CD14-positive monocyte (primary cell): Measurements from ENCODE around the gene ETV1. TPM values are rescaled to one million over a fixed set of nuclear protein-coding genes. Genes with fewer than 3 reads are reported as not detected.

Source experiments
- DNase-seq, 3 donors: peaks; one replicate each; pipeline ENCODE4 v3.0.0-alpha.2; 2011 to 2022
- H2AFZ ChIP-seq: 2 replicates; pipeline ENCODE4 v1.6.0; 2012; ENCODE audit warnings: mild to moderate bottlenecking, low read depth, low read length, inconsistent platforms; ENCODE audit not compliant: insufficient read depth, poor library complexity, severe bottlenecking
- H3K27ac ChIP-seq, 2 donors: 1 replicate in 1 of 2; 2 replicates in 1 of 2; pipeline ENCODE4 v1.5.1; 2012 to 2013; ENCODE audit warnings: low read length in 2 of 2, control low read depth in 1 of 2, inconsistent platforms in 1 of 2, low read depth in 1 of 2, mild to moderate bottlenecking in 1 of 2
- H3K27me3 ChIP-seq, 2 donors: one replicate each; pipeline versions ENCODE4 v1.6.0 to v1.6.1; 2011 to 2013; ENCODE audit warnings: low read length in 2 of 2; ENCODE audit not compliant: control insufficient read depth in 2 of 2, insufficient read depth in 2 of 2
- H3K36me3 ChIP-seq, 2 donors: replicated peaks in 1 of 2; 1 replicate in 1 of 2; 2 replicates in 1 of 2; pipeline versions ENCODE4 v1.5.1 to v1.6.1; 2012 to 2013; ENCODE audit warnings: low read length in 2 of 2, control low read depth in 1 of 2, inconsistent platforms in 1 of 2, mild to moderate bottlenecking in 1 of 2; ENCODE audit not compliant: insufficient read depth in 2 of 2, control insufficient read depth in 1 of 2
- H3K4me1 ChIP-seq, 2 donors: 1 replicate in 1 of 2; 2 replicates in 1 of 2; pipeline versions ENCODE4 v1.5.1 to v1.6.1; 2012 to 2013; ENCODE audit warnings: low read length in 2 of 2, control low read depth in 1 of 2, inconsistent platforms in 1 of 2, mild to moderate bottlenecking in 1 of 2, moderate library complexity in 1 of 2; ENCODE audit not compliant: insufficient read depth in 2 of 2, control insufficient read depth in 1 of 2
- H3K4me2 ChIP-seq: replicated peaks from 2 replicates; pipeline ENCODE3; 2012; ENCODE audit warnings: low read length, moderate library complexity, mild to moderate bottlenecking; ENCODE audit not compliant: poor library complexity, severe bottlenecking; ENCODE audit errors: extremely low read depth
- H3K4me3 ChIP-seq, 3 experiments: fragments of 200-600 bp in 1 of 3; sonication (generic) in 1 of 3; replicated peaks in 1 of 3; 1 replicate in 2 of 3; 2 replicates in 1 of 3; pipeline ENCODE4 v1.5.1; 2011 to 2013; ENCODE audit warnings: low read length in 3 of 3, mild to moderate bottlenecking in 3 of 3, control low read depth in 2 of 3, low read depth in 2 of 3, inconsistent platforms in 1 of 3, moderate library complexity in 1 of 3
- H3K79me2 ChIP-seq: 2 replicates; pipeline ENCODE4 v1.6.0; 2012; ENCODE audit warnings: mild to moderate bottlenecking, control low read depth, inconsistent platforms, low read length, moderate library complexity; ENCODE audit not compliant: insufficient read depth
- H3K9ac ChIP-seq: 2 replicates; pipeline ENCODE4 v1.6.0; 2017; ENCODE audit warnings: low read length, mild to moderate bottlenecking; ENCODE audit not compliant: insufficient read depth, poor library complexity, severe bottlenecking
- H3K9me3 ChIP-seq, 2 donors: replicated peaks in 1 of 2; 1 replicate in 1 of 2; 2 replicates in 1 of 2; pipeline versions ENCODE4 v1.5.1 to v1.6.1; 2012 to 2013; ENCODE audit warnings: low read length in 2 of 2, control low read depth in 1 of 2; ENCODE audit not compliant: control insufficient read depth in 1 of 2, insufficient read depth in 1 of 2
- H4K20me1 ChIP-seq: 2 replicates; pipeline ENCODE4 v1.6.0; 2012; ENCODE audit warnings: mild to moderate bottlenecking, low read length, control low read depth, moderate library complexity; ENCODE audit not compliant: insufficient read depth
- H3K27ac Mint-ChIP-seq, 7 donors: one replicate each; pipeline ENCODE4 v1.8.0; 2020; ENCODE audit warnings: mild to moderate bottlenecking in 7 of 7, mixed read lengths in 7 of 7, moderate library complexity in 6 of 7, inconsistent platforms in 2 of 7
- H3K27me3 Mint-ChIP-seq, 3 donors: one replicate each; pipeline ENCODE4 v1.8.0; 2021 to 2022; ENCODE audit warnings: low read depth in 3 of 3, mild to moderate bottlenecking in 3 of 3, mixed read lengths in 3 of 3, moderate library complexity in 3 of 3, inconsistent platforms in 1 of 3
- H3K36me3 Mint-ChIP-seq, 2 donors: one replicate each; pipeline ENCODE4 v1.8.0; 2020; ENCODE audit warnings: mixed read lengths in 2 of 2, inconsistent platforms in 1 of 2, mild to moderate bottlenecking in 1 of 2
- H3K4me1 Mint-ChIP-seq: one replicate; pipeline ENCODE4 v1.8.0; 2020; ENCODE audit warnings: mild to moderate bottlenecking, mixed read lengths
- H3K4me3 Mint-ChIP-seq, 2 donors: one replicate each; pipeline ENCODE4 v1.8.0; 2020; ENCODE audit warnings: mild to moderate bottlenecking in 2 of 2, mixed read lengths in 2 of 2, moderate library complexity in 1 of 2
- H3K9me3 Mint-ChIP-seq, 7 donors: one replicate each; pipeline ENCODE4 v1.8.0; 2020 to 2022; ENCODE audit warnings: mixed read lengths in 7 of 7, mild to moderate bottlenecking in 6 of 7, moderate library complexity in 6 of 7, inconsistent platforms in 2 of 7
- WGBS: methylation state at CpG from one replicate; pipeline ENCODE4 v1.1.5; 2013; ENCODE audit warnings: missing lambda C conversion rate; ENCODE audit not compliant: insufficient coverage; 5-methylcytosine and 5-hydroxymethylcytosine counted together
- intact Hi-C, 2 donors: fragments of 100-400 bp; cut with micrococcal nuclease; formaldehyde crosslinking; loops; one replicate each; pipeline versions ENCODE4 v1.15.0 to v1.15.1; 2023
- polyA plus RNA-seq, 3 donors: library from polyadenylated mRNA; depleted of rRNA in 1 of 3; unstranded in 2 of 3; stranded (reverse) in 1 of 3; fragments of 300-500 nt in 2 of 3; fragments of >200 nt in 1 of 3; fragmentation: Illumina TruSeq in 2 of 3; gene quantifications; 1 replicate in 2 of 3; 2 replicates in 1 of 3; pipeline ENCODE4 v1.2.3, GENCODE V29; 2012 to 2021
- TF ChIP-seq, protein P1 (sequence below): fragments of 200-600 bp; IDR thresholded peaks from one replicate; pipeline ENCODE4 v1.8.0; 2022; ENCODE audit warnings: antibody characterized with exemption, mild to moderate bottlenecking

Gene ETV1
- polyA plus RNA-seq, 3 donors, result not detected

- H3K27ac ChIP-seq, result no peak overlapping the region
- intact Hi-C loops, result no loop called here
- 100% methylated on average over 1 of the region's 2 CpGs for WGBS
- no peak overlapping the region for H3K9ac ChIP-seq
- Mint-ChIP-seq H3K27ac (no peak overlapping the region), H3K27me3 (peaks cover 2 to 6% (median 3%) of the 10 kb centered on the region in 3 donors), H3K4me1 (no peaks in the 10 kb centered on the region), H3K36me3 (no peaks in the 10 kb centered on the region), H3K9me3 (peaks cover 0 to 15% (median 2%) of the 10 kb centered on the region in 7 donors), H3K4me3 (no peak overlapping the region)
- TF ChIP-seq, protein P1, sequence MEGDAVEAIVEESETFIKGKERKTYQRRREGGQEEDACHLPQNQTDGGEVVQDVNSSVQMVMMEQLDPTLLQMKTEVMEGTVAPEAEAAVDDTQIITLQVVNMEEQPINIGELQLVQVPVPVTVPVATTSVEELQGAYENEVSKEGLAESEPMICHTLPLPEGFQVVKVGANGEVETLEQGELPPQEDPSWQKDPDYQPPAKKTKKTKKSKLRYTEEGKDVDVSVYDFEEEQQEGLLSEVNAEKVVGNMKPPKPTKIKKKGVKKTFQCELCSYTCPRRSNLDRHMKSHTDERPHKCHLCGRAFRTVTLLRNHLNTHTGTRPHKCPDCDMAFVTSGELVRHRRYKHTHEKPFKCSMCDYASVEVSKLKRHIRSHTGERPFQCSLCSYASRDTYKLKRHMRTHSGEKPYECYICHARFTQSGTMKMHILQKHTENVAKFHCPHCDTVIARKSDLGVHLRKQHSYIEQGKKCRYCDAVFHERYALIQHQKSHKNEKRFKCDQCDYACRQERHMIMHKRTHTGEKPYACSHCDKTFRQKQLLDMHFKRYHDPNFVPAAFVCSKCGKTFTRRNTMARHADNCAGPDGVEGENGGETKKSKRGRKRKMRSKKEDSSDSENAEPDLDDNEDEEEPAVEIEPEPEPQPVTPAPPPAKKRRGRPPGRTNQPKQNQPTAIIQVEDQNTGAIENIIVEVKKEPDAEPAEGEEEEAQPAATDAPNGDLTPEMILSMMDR, result no peak
- no peaks in the 10 kb centered on the region for H3K4me1 ChIP-seq
- DNase-seq, result no peak
- H3K79me2 ChIP-seq, result no peaks in the 10 kb centered on the region
- no peak overlapping the region for H3K4me2 ChIP-seq
- H3K4me3 ChIP-seq, result no peak overlapping the region
- H2AFZ ChIP-seq, result no peak overlapping the region
- no peaks in the 10 kb centered on the region for H4K20me1 ChIP-seq
- no peaks in the 10 kb centered on the region for H3K36me3 ChIP-seq
- no peaks in the 10 kb centered on the region for H3K9me3 ChIP-seq
- H3K27me3 ChIP-seq, result no peaks in the 10 kb centered on the region
Observed at GRCh38 chr7:14023838-14024237, 34.4 kb upstream of the ETV1 start.

DNA sequence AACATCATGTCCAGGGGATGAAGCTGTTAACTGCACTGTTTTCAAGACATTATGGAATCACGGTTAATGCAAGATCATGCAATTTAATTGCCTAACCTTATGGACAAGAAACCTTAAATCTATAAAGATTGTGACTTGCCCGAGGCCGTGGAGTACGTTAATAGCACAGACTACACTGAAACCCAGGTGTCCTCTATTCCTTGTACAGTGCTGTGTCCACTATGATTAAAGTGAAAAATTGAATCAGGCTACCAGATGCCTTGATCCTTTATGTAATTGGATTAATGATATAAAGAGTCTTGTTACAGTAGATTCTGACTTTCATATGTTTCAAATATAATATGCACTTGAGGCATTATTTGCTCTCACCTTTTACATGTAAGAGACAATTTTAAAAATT lies 33.9 kb upstream of the ETV1 start:
- DNase-seq, result no peak

More for the DNA sequence above, 33.9 kb upstream of the ETV1 start:
- Histone ChIP-seq H3K4me1 (no peaks in the 10 kb centered on the region), H4K20me1 (no peaks in the 10 kb centered on the region), H3K9ac (no peak overlapping the region), H2AFZ (no peak overlapping the region), H3K4me3 (no peak overlapping the region), H3K36me3 (no peaks in the 10 kb centered on the region), H3K4me2 (no peak overlapping the region), H3K27ac (no peak overlapping the region), H3K9me3 (no peaks in the 10 kb centered on the region), H3K79me2 (no peaks in the 10 kb centered on the region), H3K27me3 (no peaks in the 10 kb centered on the region)
- H3K27ac Mint-ChIP-seq, result no peak overlapping the region
- no CpG with 5 or more reads among the region's 4 CpGs for WGBS
- TF ChIP-seq, protein P1, result no peak
- no peaks in the 10 kb centered on the region for H3K36me3 Mint-ChIP-seq
- H3K4me3 Mint-ChIP-seq, result no peak overlapping the region
- no peaks in the 10 kb centered on the region for H3K4me1 Mint-ChIP-seq
- H3K27me3 Mint-ChIP-seq, result peaks cover 3 to 6% (median 5%) of the 10 kb centered on the region in 3 donors
- intact Hi-C loops, result no loop called here
- peaks cover 0 to 15% (median 2%) of the 10 kb centered on the region in 7 donors for H3K9me3 Mint-ChIP-seq
